H1 (cell line): ENCODE measurements around the gene PRKCH. TPM values are rescaled to one million over a fixed set of nuclear protein-coding genes. Genes with fewer than 3 reads are reported as not detected.

ENCODE experiments used
- CTCF ChIA-PET: fragments of 300-600 bp; sonication (Branson Sonifier 250); formaldehyde crosslinking; loops from one replicate; lab custom pipeline; 2021; ENCODE audit not compliant: partially characterized antibody; lab: Charles Lee
- POLR2A ChIA-PET: fragments of 300-600 bp; sonication (Branson Sonifier 250); formaldehyde crosslinking; loops from one replicate; lab custom pipeline; 2021; ENCODE audit warnings: inconsistent platforms; ENCODE audit not compliant: partially characterized antibody; lab: Charles Lee
- DNase-seq, 2 experiments: peaks; one replicate each; pipeline versions ENCODE4 v3.0.0 to v3.0.0-alpha.2; 2010 to 2022; ENCODE audit warnings: low spot score in 2 of 2, low read depth in 1 of 2, mixed read lengths in 1 of 2
- FAIRE-seq: peaks from 2 replicates; lab custom pipeline; 2011; peaks lifted over from hg19 to GRCh38; lab: Jason Lieb, UNC
- H2AFZ ChIP-seq: 2 replicates; pipeline ENCODE4 v1.8.1; 2012; ENCODE audit warnings: low read length, inconsistent platforms
- H2AK5ac ChIP-seq: 2 replicates; pipeline ENCODE4 v1.6.1; 2013; ENCODE audit warnings: low read depth, low read length
- H2BK120ac ChIP-seq: replicated peaks from 2 replicates; pipeline ENCODE3; 2013; ENCODE audit warnings: low read depth, low read length, inconsistent platforms
- H2BK12ac ChIP-seq: 2 replicates; pipeline ENCODE4 v1.6.1; 2013; ENCODE audit warnings: low read depth, low read length
- H2BK15ac ChIP-seq: 2 replicates; pipeline ENCODE4 v1.6.1; 2013; ENCODE audit warnings: low read length
- H2BK20ac ChIP-seq: 2 replicates; pipeline ENCODE4 v1.6.1; 2013; ENCODE audit warnings: low read length
- H2BK5ac ChIP-seq: 2 replicates; pipeline ENCODE4 v1.6.1; 2013; ENCODE audit warnings: low read depth, low read length
- H3K14ac ChIP-seq: 2 replicates; pipeline ENCODE4 v1.6.1; 2013; ENCODE audit warnings: inconsistent platforms; ENCODE audit not compliant: insufficient read length
- H3K18ac ChIP-seq: 2 replicates; pipeline ENCODE4 v1.6.1; 2013; ENCODE audit warnings: low read length; ENCODE audit errors: extremely low read depth
- H3K23ac ChIP-seq: 2 replicates; pipeline ENCODE4 v1.6.1; 2013; ENCODE audit warnings: inconsistent platforms; ENCODE audit not compliant: insufficient read length
- H3K23me2 ChIP-seq: 2 replicates; pipeline ENCODE4 v1.6.1; 2013; ENCODE audit warnings: low read depth, low read length
- H3K27ac ChIP-seq: 2 replicates; pipeline ENCODE4 v1.6.1; 2011; ENCODE audit warnings: low read depth, low read length, inconsistent platforms
- H3K27me3 ChIP-seq, 4 experiments: replicated peaks in 1 of 4; 1 replicate in 1 of 4; 2 replicates in 3 of 4; pipeline versions ENCODE4 v1.6.1 to v1.8.1; 2011 to 2013; ENCODE audit warnings: low read length in 3 of 4, mild to moderate bottlenecking in 3 of 4, inconsistent platforms in 2 of 4, mixed read lengths in 2 of 4, moderate library complexity in 1 of 4; ENCODE audit not compliant: control insufficient read depth in 3 of 4, insufficient read depth in 3 of 4; ENCODE audit errors: extremely low read depth in 1 of 4
- H3K36me3 ChIP-seq, 4 experiments: 2 replicates each; pipeline versions ENCODE4 v1.6.1 to v1.8.1; 2011 to 2013; ENCODE audit warnings: mild to moderate bottlenecking in 4 of 4, low read length in 3 of 4, moderate library complexity in 2 of 4, control low read depth in 1 of 4, inconsistent platforms in 1 of 4; ENCODE audit not compliant: insufficient read depth in 4 of 4, control insufficient read depth in 2 of 4
- H3K4ac ChIP-seq: replicated peaks from 2 replicates; pipeline ENCODE3; 2013; ENCODE audit warnings: low read length, low read depth, mixed read lengths, inconsistent platforms; ENCODE audit not compliant: insufficient read length
- H3K4me1 ChIP-seq, 4 experiments: replicated peaks in 1 of 4; 1 replicate in 1 of 4; 2 replicates in 3 of 4; pipeline versions ENCODE4 v1.6.1 to v1.8.1; 2011 to 2013; ENCODE audit warnings: low read length in 3 of 4, inconsistent platforms in 2 of 4, mixed read lengths in 1 of 4; ENCODE audit not compliant: insufficient read depth in 4 of 4, control insufficient read depth in 3 of 4
- H3K4me2 ChIP-seq, 2 experiments: 2 replicates each; pipeline versions ENCODE4 v1.6.1 to v1.8.1; 2011 to 2013; ENCODE audit warnings: low read depth in 2 of 2, low read length in 2 of 2, control low read depth in 1 of 2, inconsistent platforms in 1 of 2, mild to moderate bottlenecking in 1 of 2; ENCODE audit not compliant: insufficient read depth in 1 of 2
- H3K4me3 ChIP-seq, 4 experiments: fragments of 200-600, 300-600 bp in 1 of 4; sonication (generic), shearing (Covaris generic), sonication (Bioruptor Twin) in 1 of 4; 2 replicates each; pipeline versions ENCODE4 v1.5.1 to v1.8.1; 2011 to 2016; ENCODE audit warnings: low read length in 4 of 4, low read depth in 3 of 4, control low read depth in 2 of 4, inconsistent platforms in 2 of 4, mild to moderate bottlenecking in 2 of 4, mixed read lengths in 1 of 4, moderate library complexity in 1 of 4; ENCODE audit not compliant: insufficient read depth in 2 of 4; ENCODE audit errors: extremely low read depth in 1 of 4
- H3K56ac ChIP-seq: replicated peaks from 2 replicates; pipeline ENCODE3; 2013; ENCODE audit warnings: low read depth, mild to moderate bottlenecking, mixed read lengths, low read length, inconsistent platforms; ENCODE audit not compliant: insufficient read length
- H3K79me1 ChIP-seq: 2 replicates; pipeline ENCODE4 v1.6.1; 2013; ENCODE audit warnings: low read depth, low read length, control low read depth
- H3K79me2 ChIP-seq, 2 experiments: 2 replicates each; pipeline versions ENCODE4 v1.6.1 to v1.8.1; 2012 to 2013; ENCODE audit warnings: low read length in 2 of 2, mild to moderate bottlenecking in 2 of 2, inconsistent platforms in 1 of 2; ENCODE audit not compliant: insufficient read depth in 2 of 2, control insufficient read depth in 1 of 2
- H3K9ac ChIP-seq, 4 experiments: replicated peaks in 1 of 4; 1 replicate in 1 of 4; 2 replicates in 3 of 4; pipeline versions ENCODE4 v1.6.1 to v1.8.1; 2011 to 2013; ENCODE audit warnings: low read depth in 3 of 4, low read length in 3 of 4, control low read depth in 2 of 4, mild to moderate bottlenecking in 2 of 4, moderate library complexity in 2 of 4, inconsistent platforms in 1 of 4; ENCODE audit errors: extremely low read depth in 1 of 4
- H3K9me3 ChIP-seq, 2 experiments: 2 replicates each; pipeline versions ENCODE4 v1.6.1 to v1.8.1; 2012 to 2013; ENCODE audit warnings: mild to moderate bottlenecking in 2 of 2, moderate library complexity in 2 of 2, control low read depth in 1 of 2, inconsistent platforms in 1 of 2, low read depth in 1 of 2, low read length in 1 of 2, mixed read lengths in 1 of 2; ENCODE audit not compliant: insufficient read depth in 2 of 2
- H4K20me1 ChIP-seq, 2 experiments: replicated peaks in 1 of 2; 2 replicates each; pipeline versions ENCODE3 to v1.8.1; 2011 to 2013; ENCODE audit warnings: inconsistent platforms in 2 of 2, low read length in 2 of 2, mild to moderate bottlenecking in 1 of 2; ENCODE audit not compliant: insufficient read depth in 2 of 2, control insufficient read depth in 1 of 2
- H4K5ac ChIP-seq: 2 replicates; pipeline ENCODE4 v1.6.1; 2013; ENCODE audit warnings: low read length, low read depth, mixed read lengths, inconsistent platforms; ENCODE audit not compliant: insufficient read length
- H4K8ac ChIP-seq: 2 replicates; pipeline ENCODE4 v1.8.0; 2013; ENCODE audit warnings: mild to moderate bottlenecking, moderate library complexity, low read length, inconsistent platforms; ENCODE audit not compliant: insufficient read depth; ENCODE audit errors: extremely low read depth
- H4K91ac ChIP-seq: replicated peaks from 2 replicates; pipeline ENCODE3; 2013; ENCODE audit warnings: low read length, mixed read lengths, inconsistent platforms; ENCODE audit not compliant: insufficient read length
- BACH1 ChIP-seq: IDR thresholded peaks from 2 replicates; pipeline ENCODE4 v1.6.1; 2012; ENCODE audit warnings: low read length, improper control_type of control experiment
- CBX5 ChIP-seq: fragments of 300-800, 300-1000 bp; sonication (generic); IDR thresholded peaks from 2 replicates; pipeline ENCODE4 v1.7.1; 2016; ENCODE audit warnings: antibody characterized with exemption, low read length, low read depth
- KDM1A ChIP-seq: fragments of 200-600, 300-600 bp; sonication (generic); IDR thresholded peaks from 2 replicates; pipeline ENCODE4 v1.7.1; 2016; ENCODE audit warnings: mild to moderate bottlenecking, low read length, borderline replicate concordance
- KDM5A ChIP-seq: fragments of 200-600 bp; IDR thresholded peaks from 2 replicates; pipeline ENCODE4 v1.7.1; 2012; ENCODE audit warnings: mild to moderate bottlenecking, low read length, inconsistent platforms, mixed read lengths
- NANOG ChIP-seq: IDR thresholded peaks from 2 replicates; pipeline ENCODE4 v1.6.1; 2011; ENCODE audit warnings: low read length, low read depth, mild to moderate bottlenecking, inconsistent platforms; ENCODE audit not compliant: insufficient read depth, poor library complexity, severe bottlenecking
- RXRA ChIP-seq: IDR thresholded peaks from 2 replicates; pipeline ENCODE4 v1.6.1; 2011; ENCODE audit warnings: low read depth, mild to moderate bottlenecking, low read length, moderate library complexity; ENCODE audit not compliant: insufficient read depth
- SUZ12 ChIP-seq: fragments of 200-600 bp; sonication (generic); IDR thresholded peaks from 2 replicates; pipeline ENCODE4 v1.6.1; 2012; ENCODE audit warnings: mild to moderate bottlenecking, inconsistent platforms, low read length, moderate library complexity, mixed read lengths
- whole genome bisulfite sequencing, 2 experiments: shearing (Covaris generic) in 1 of 2; methylation state at CpG; one replicate each; pipeline versions ENCODE4 v1.1.6 to v1.1.7; 2013 to 2015; ENCODE audit warnings: low lambda C conversion rate in 2 of 2, mixed read lengths in 2 of 2, inconsistent platforms in 1 of 2, low coverage in 1 of 2, missing lambda C conversion rate in 1 of 2; ENCODE audit not compliant: insufficient replicate concordance in 2 of 2, insufficient coverage in 1 of 2, insufficient read length in 1 of 2; ENCODE audit errors: extremely low coverage in 1 of 2, missing lambda C conversion rate in 1 of 2; 5-methylcytosine and 5-hydroxymethylcytosine counted together
- polyA plus RNA-seq, 7 experiments: library from polyadenylated mRNA; depleted of rRNA in 3 of 7; stranded (reverse) in 5 of 7; unstranded in 2 of 7; fragments of >200 nt in 5 of 7; fragments of 200-250 nt in 2 of 7; gene quantifications; 1 replicate in 5 of 7; 2 replicates in 1 of 7; 4 replicates in 1 of 7; pipeline versions ENCODE4 v1.2.1 to v1.2.3, GENCODE V29; 2011 to 2013; ENCODE audit warnings: missing spikeins in 2 of 7, mixed read lengths in 2 of 7
- total RNA-seq: library from RNA; stranded (reverse); fragmentation: NEBNext Ultra II Directional; extraction: Animal tissue kit (Norgen Biotek cat#: 25700); gene quantifications from 2 replicates; pipeline ENCODE4 v1.2.1, GENCODE V29; 2021

PRKCH gene
- total and polyA plus RNA-seq, 2 of the 8 experiments (the other 6 are each of a cell fraction or from before 2014, with no cell fraction given): 6.4 to 7.0 TPM

DNA sequence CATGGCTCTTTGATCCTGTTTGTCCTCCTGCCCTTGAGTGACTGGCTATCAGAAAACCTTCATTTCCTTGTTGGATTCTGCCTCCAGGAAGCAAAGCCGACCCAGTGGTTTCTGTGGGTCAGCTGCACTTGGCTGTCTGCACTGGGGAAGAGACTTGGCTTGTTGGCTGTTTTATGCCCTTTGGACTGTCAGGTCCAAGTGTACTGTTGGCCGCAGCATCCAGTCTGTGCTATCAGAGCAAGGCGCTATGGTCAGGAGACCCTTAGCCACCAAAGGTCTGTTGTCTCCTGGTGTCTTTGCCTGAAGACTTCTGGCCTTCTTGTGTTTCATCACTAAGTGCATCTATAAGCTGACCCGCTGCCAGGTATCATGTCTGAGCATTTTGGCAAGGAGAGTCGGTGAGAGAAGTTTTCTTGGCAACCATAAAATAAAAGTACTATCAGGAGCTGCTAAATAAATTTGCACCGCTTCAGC is 196.6 kb downstream of the PRKCH start:
- TF ChIP-seq KDM5A (no peak), KDM1A (no peak), SUZ12 (no peak), CBX5 (no peak), NANOG (no peak), RXRA (no peak), BACH1 (no peak)
- DNase-seq (no peak), FAIRE-seq (no peak)
- H4K91ac ChIP-seq: no peak overlapping the region
- POLR2A ChIA-PET: no interaction called here
- H4K20me1 ChIP-seq: no peaks in the 10 kb centered on the region
- H2AFZ ChIP-seq: no peak overlapping the region
- no peaks in the 10 kb centered on the region for H3K79me2 ChIP-seq
- WGBS, 2 experiments: 92% methylated on average over 6 of the region's 6 CpGs; no CpG with 5 or more reads in 1 of the 2 experiments
- H3K4me3 ChIP-seq: no peak overlapping the region
- no peaks in the 10 kb centered on the region for H3K27me3 ChIP-seq
- no peak overlapping the region for H2BK120ac ChIP-seq
- no peaks in the 10 kb centered on the region for H3K36me3 ChIP-seq
- H2BK15ac ChIP-seq: no peak overlapping the region
- H2AK5ac ChIP-seq: no peak overlapping the region
- H3K4me1 ChIP-seq: no peaks in the 10 kb centered on the region
- H3K79me1 ChIP-seq: no peaks in the 10 kb centered on the region
- no peaks in the 10 kb centered on the region; the same call in 1 of the 2 replicates for H3K23me2 ChIP-seq
- no peak overlapping the region; the same call in 1 of the 2 replicates for H3K27ac ChIP-seq
- no peak overlapping the region for H3K18ac ChIP-seq
- no peak overlapping the region; a peak in 1 of 7 replicates for H3K9ac ChIP-seq
- H3K4ac ChIP-seq: no peak overlapping the region
- H3K9me3 ChIP-seq: no peaks in the 10 kb centered on the region
- CTCF ChIA-PET: interaction anchor here (0.6 to 1.3 kb wide), 2 partner anchors 42 to 283 kb away, joined by 4 to 5 read pairs; no protein-coding TSS in a partner anchor
- H3K23ac ChIP-seq: no peak overlapping the region
- no peak overlapping the region for H3K4me2 ChIP-seq
- no peak overlapping the region for H4K8ac ChIP-seq
- no peak overlapping the region for H4K5ac ChIP-seq
- no peak overlapping the region for H3K14ac ChIP-seq
- H2BK5ac ChIP-seq: no peak overlapping the region
- no peak overlapping the region for H3K56ac ChIP-seq
- no peak overlapping the region for H2BK12ac ChIP-seq
- H2BK20ac ChIP-seq: no peak overlapping the region
